HepG2 (cell line): ENCODE measurements around the gene DAPK1. TPM values are rescaled to one million over a fixed set of nuclear protein-coding genes. Genes with fewer than 3 reads are reported as not detected.

Source experiments
- ATAC-seq: fragments of 200-7000 bp; cut with Tn5 transposase; 3 replicates; pipeline ENCODE4 v1.9.1; 2020; ENCODE audit warnings: mild to moderate bottlenecking, moderate library complexity
- BruUV-seq: library from RNA; stranded (reverse); fragments of 400-500 nt; replicated peaks from 2 replicates; lab custom pipeline; 2021; lab: Mats Ljungman, UMichigan
- CTCF ChIA-PET: fragments of 300-600 bp; formaldehyde crosslinking; extraction: SDS; loops from one replicate; lab custom pipeline; 2021; ENCODE audit warnings: low total read pairs, inconsistent platforms, low intra/inter-chr PET ratio; lab: Yijun Ruan, JAX
- POLR2A ChIA-PET: fragments of 350-600 bp; sonication (Branson Sonifier 250); formaldehyde crosslinking; loops from one replicate; lab custom pipeline; 2020; ENCODE audit warnings: antibody characterized with exemption, inconsistent platforms; lab: Yijun Ruan, JAX
- DNase-seq: peaks from one replicate; pipeline ENCODE4 v3.0.0-alpha.2; 2015; ENCODE audit warnings: low spot score
- FAIRE-seq: peaks from 3 replicates; lab custom pipeline; 2011; peaks lifted over from hg19 to GRCh38; lab: Jason Lieb, UNC
- H2AFZ ChIP-seq: one replicate; pipeline ENCODE4 v1.6.1; 2011; ENCODE audit warnings: low read length, inconsistent platforms
- H3K27ac ChIP-seq: fragments of 300-600 bp; 3 replicates; pipeline ENCODE4 v1.8.0; 2011; ENCODE audit warnings: mixed run types, mild to moderate bottlenecking, mixed read lengths, low read length, inconsistent platforms; ENCODE audit not compliant: insufficient read depth; ENCODE audit errors: extremely low read length
- H3K27me3 ChIP-seq, 2 experiments: fragments of 200-600 bp in 1 of 2; 2 replicates in 1 of 2; 3 replicates in 1 of 2; pipeline versions ENCODE4 v1.6.0 to v1.8.0; 2011; ENCODE audit warnings: low read length in 2 of 2, mild to moderate bottlenecking in 2 of 2, moderate library complexity in 2 of 2, inconsistent platforms in 1 of 2; ENCODE audit not compliant: insufficient read depth in 2 of 2, control insufficient read depth in 1 of 2
- H3K36me3 ChIP-seq, 2 experiments: fragments of 200-600 bp in 1 of 2; replicated peaks in 1 of 2; 2 replicates in 1 of 2; 3 replicates in 1 of 2; pipeline versions ENCODE4 v1.5.1 to v1.8.0; 2011; ENCODE audit warnings: low read length in 2 of 2, inconsistent platforms in 1 of 2; ENCODE audit not compliant: insufficient read depth in 2 of 2, control insufficient read depth in 1 of 2
- H3K4me1 ChIP-seq: 2 replicates; pipeline ENCODE4 v1.5.1; 2012; ENCODE audit warnings: low read length, inconsistent platforms; ENCODE audit not compliant: insufficient read depth
- H3K4me2 ChIP-seq: 2 replicates; pipeline ENCODE4 v1.6.0; 2011; ENCODE audit warnings: low read depth, low read length, inconsistent platforms
- H3K4me3 ChIP-seq, 3 experiments: fragments of 200-600 bp in 1 of 3; sonication (generic), shearing (Covaris generic) in 1 of 3; replicated peaks in 1 of 3; 2 replicates each; pipeline ENCODE4 v1.5.1; 2011 to 2016; ENCODE audit warnings: low read length in 3 of 3, inconsistent platforms in 2 of 3, low read depth in 2 of 3, mild to moderate bottlenecking in 2 of 3, control low read depth in 1 of 3, mixed read lengths in 1 of 3; ENCODE audit not compliant: insufficient read depth in 1 of 3
- H3K79me2 ChIP-seq: one replicate; pipeline ENCODE4 v1.6.1; 2011; ENCODE audit warnings: low read length, inconsistent platforms; ENCODE audit not compliant: insufficient read depth
- H3K9ac ChIP-seq: 2 replicates; pipeline ENCODE4 v1.6.0; 2011; ENCODE audit warnings: mild to moderate bottlenecking, low read depth, low read length, inconsistent platforms; ENCODE audit not compliant: insufficient read depth
- H3K9me3 ChIP-seq: 2 replicates; pipeline ENCODE4 v1.5.1; 2012; ENCODE audit warnings: mild to moderate bottlenecking, low read length
- H4K20me1 ChIP-seq: 2 replicates; pipeline ENCODE4 v1.6.0; 2011; ENCODE audit warnings: inconsistent platforms, mild to moderate bottlenecking, low read length, moderate library complexity; ENCODE audit not compliant: insufficient read depth
- ARID2 ChIP-seq: sonication (generic); formaldehyde crosslinking; IDR thresholded peaks from 2 replicates; pipeline ENCODE4 v1.8.1; 2022; ENCODE audit warnings: mild to moderate bottlenecking, missing genetic modification reagents, borderline replicate concordance
- JDP2 ChIP-seq: sonication (generic); formaldehyde crosslinking; IDR thresholded peaks from 2 replicates; pipeline ENCODE4 v1.8.1; 2022; ENCODE audit warnings: missing genetic modification reagents, borderline replicate concordance
- KDM5B ChIP-seq: sonication (generic); formaldehyde crosslinking; IDR thresholded peaks from 2 replicates; pipeline ENCODE4 v1.4.0; 2020; ENCODE audit warnings: missing genetic modification reagents, mild to moderate bottlenecking, borderline replicate concordance
- NPAS2 ChIP-seq: sonication (generic); formaldehyde crosslinking; IDR thresholded peaks from 2 replicates; pipeline ENCODE4 v1.8.0; 2022; ENCODE audit warnings: mild to moderate bottlenecking, missing genetic modification reagents, borderline replicate concordance
- RAD21 ChIP-seq: fragments of 450-650 bp; formaldehyde crosslinking; IDR thresholded peaks from 2 replicates; pipeline ENCODE4 v1.5.0; 2020; ENCODE audit warnings: mild to moderate bottlenecking
- SMC3 ChIP-seq: IDR thresholded peaks from 2 replicates; pipeline ENCODE4 v1.6.1; 2011; ENCODE audit warnings: low read length, improper control_type of control experiment
- STAG1 ChIP-seq: sonication (generic); formaldehyde crosslinking; IDR thresholded peaks from 2 replicates; pipeline ENCODE4 v1.4.0; 2020; ENCODE audit warnings: missing genetic modification reagents
- WIZ ChIP-seq: sonication (generic); formaldehyde crosslinking; IDR thresholded peaks from 2 replicates; pipeline ENCODE4 v1.5.1; 2020; ENCODE audit warnings: mild to moderate bottlenecking, missing genetic modification reagents
- ZNF24 ChIP-seq: fragments of 450-650 bp; IDR thresholded peaks from 2 replicates; pipeline ENCODE4 v1.6.1; 2017; ENCODE audit warnings: antibody characterized with exemption, mild to moderate bottlenecking
- ZNF331 ChIP-seq: sonication (generic); formaldehyde crosslinking; IDR thresholded peaks from 2 replicates; pipeline ENCODE4 v1.4.0; 2020; ENCODE audit warnings: missing genetic modification reagents
- ZNF790 ChIP-seq: sonication (generic); formaldehyde crosslinking; IDR thresholded peaks from 2 replicates; pipeline ENCODE4 v1.8.0; 2022; ENCODE audit warnings: missing genetic modification reagents, mild to moderate bottlenecking, borderline replicate concordance
- ZNF878 ChIP-seq: sonication (generic); formaldehyde crosslinking; IDR thresholded peaks from 2 replicates; pipeline ENCODE4 v1.8.1; 2023; ENCODE audit warnings: mild to moderate bottlenecking, missing genetic modification reagents, moderate library complexity
- ZNF891 ChIP-seq: sonication (generic); formaldehyde crosslinking; IDR thresholded peaks from 2 replicates; pipeline ENCODE4 v1.5.0; 2020; ENCODE audit warnings: mild to moderate bottlenecking, missing genetic modification reagents
- WGBS: methylation state at CpG from one replicate; pipeline ENCODE4 v1.1.6; 2017; ENCODE audit warnings: low lambda C conversion rate; 5-methylcytosine and 5-hydroxymethylcytosine counted together
- in situ Hi-C: cut with HindIII; loops from 2 replicates; pipeline ENCODE4 v1.10.0; 2017; ENCODE audit warnings: low pct_unique_long_range_greater_than_20kb; ENCODE audit not compliant: extremely low pct_ligation_motif_present
- intact Hi-C: fragments of 100-400 bp; cut with micrococcal nuclease; formaldehyde crosslinking; loops from one replicate; pipeline ENCODE4 v1.10.0; 2022; ENCODE audit not compliant: unreplicated experiment
- polyA plus RNA-seq, 8 experiments: library from polyadenylated mRNA; depleted of rRNA in 3 of 8; stranded (reverse) in 7 of 8; unstranded in 1 of 8; fragments of >200 nt; fragmentation: Illumina TruSeq in 4 of 8; extraction: Trizol in 4 of 8; gene quantifications; 2 replicates each; pipeline versions ENCODE4 v1.2.1 to v1.2.3, GENCODE V29; 2011 to 2016; ENCODE audit warnings: low read depth in 4 of 8, missing spikeins in 1 of 8, mixed read lengths in 1 of 8; ENCODE audit not compliant: insufficient read depth in 1 of 8
- total RNA-seq, 5 experiments: library from RNA; depleted of rRNA; stranded (reverse); fragments of >200 nt; fragmentation: Illumina TruSeq; extraction: Trizol; gene quantifications; 2 replicates each; pipeline ENCODE4 v1.2.3, GENCODE V29; 2016; ENCODE audit warnings: low read depth in 1 of 5
- TF ChIP-seq, protein P1 (sequence below): sonication (generic); formaldehyde crosslinking; IDR thresholded peaks from 2 replicates; pipeline ENCODE4 v1.4.0; 2020; ENCODE audit warnings: missing genetic modification reagents
- TF ChIP-seq, protein P2 (sequence below): sonication (generic); formaldehyde crosslinking; IDR thresholded peaks from 2 replicates; pipeline ENCODE4 v1.5.0; 2020; ENCODE audit warnings: mild to moderate bottlenecking, missing genetic modification reagents, moderate library complexity

The DAPK1 gene
- total and polyA plus RNA-seq, 2 of the 13 experiments (the other 11 are each of a cell fraction or from before 2014, with no cell fraction given), result 35.7 to 35.9 TPM

DNA sequence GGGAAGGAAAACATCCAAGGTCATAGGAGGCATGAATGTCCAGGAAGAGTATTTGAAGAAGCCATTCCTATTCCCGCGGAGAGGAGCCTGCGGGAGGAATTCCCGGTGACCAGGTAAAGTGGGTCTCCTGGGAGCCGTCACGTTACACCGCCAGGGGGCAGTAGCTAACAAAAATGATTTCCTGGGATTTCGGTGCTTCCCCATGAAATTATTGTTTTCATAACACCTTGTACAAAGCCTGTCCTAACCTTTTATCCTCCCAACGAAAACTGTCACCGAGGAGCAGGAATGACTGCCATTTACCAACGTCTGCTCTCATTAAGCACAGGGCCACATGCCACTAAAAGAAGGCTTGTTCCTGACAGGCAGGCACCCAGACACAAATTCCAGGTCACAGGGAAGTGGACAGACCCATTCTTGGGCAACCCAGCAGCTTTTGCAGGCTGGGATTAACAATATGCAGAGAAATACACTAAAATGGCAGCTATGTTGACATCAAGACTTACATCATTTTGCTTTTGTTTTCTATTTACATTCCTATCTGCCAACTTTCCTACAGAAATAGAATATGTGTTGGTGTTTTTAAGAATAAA, 187.1 kb downstream of the DAPK1 start:
- ChIA-PET POLR2A (no interaction called here), CTCF (interaction anchor here (1.3 to 1.5 kb wide), 2 partner anchors 42 to 128 kb away, joined by 3 to 23 read pairs; no protein-coding TSS in a partner anchor)
- BruUV-seq, result no TSS peak
- Histone ChIP-seq H3K36me3 (peaks cover 20 to 56% of the 10 kb centered on the region in 2 experiments), H4K20me1 (0 out of 2 replicates have a peak, but pooled peaks cover 3% of the 10 kb centered on the region), H3K9me3 (no peaks in the 10 kb centered on the region), H3K4me2 (no peak overlapping the region), H3K9ac (no peak overlapping the region), H3K4me1 (no peaks in the 10 kb centered on the region), H3K27me3 (no peaks in the 10 kb centered on the region), H3K79me2 (no peaks in the 10 kb centered on the region), H2AFZ (no peak overlapping the region), H3K4me3 (no peak overlapping the region), H3K27ac (no peak overlapping the region)
- intact Hi-C loops (loop anchor here (1.0 to 10.0 kb wide), 3 partner anchors 43 to 360 kb away; partner anchors contain the start of gene CTSL), in situ Hi-C loops (no loop called here)
- 58% methylated on average over 11 of the region's 11 CpGs for WGBS
- DNase-seq (peak; percentile 19), FAIRE-seq (no peak), ATAC-seq (peak; percentile 85)
- TF ChIP-seq WIZ (CRISPR knock-in tag) (no peak), ARID2 (no peak), STAG1 (CRISPR knock-in tag) (peak; percentile 58), SMC3 (peak; percentile 77), KDM5B (no peak), ZNF878 (CRISPR knock-in tag) (no peak), ZNF24 (no peak), ZNF331 (no peak), ZNF891 (CRISPR knock-in tag) (peak; percentile 39; the same call in 1 of the 2 replicates), JDP2 (CRISPR knock-in tag) (no peak), RAD21 (0 out of 2 replicates have a peak, but pooled peaks have one; percentile 37), ZNF790 (CRISPR knock-in tag) (no peak), NPAS2 (CRISPR knock-in tag) (no peak)
- TF ChIP-seq, protein P1, sequence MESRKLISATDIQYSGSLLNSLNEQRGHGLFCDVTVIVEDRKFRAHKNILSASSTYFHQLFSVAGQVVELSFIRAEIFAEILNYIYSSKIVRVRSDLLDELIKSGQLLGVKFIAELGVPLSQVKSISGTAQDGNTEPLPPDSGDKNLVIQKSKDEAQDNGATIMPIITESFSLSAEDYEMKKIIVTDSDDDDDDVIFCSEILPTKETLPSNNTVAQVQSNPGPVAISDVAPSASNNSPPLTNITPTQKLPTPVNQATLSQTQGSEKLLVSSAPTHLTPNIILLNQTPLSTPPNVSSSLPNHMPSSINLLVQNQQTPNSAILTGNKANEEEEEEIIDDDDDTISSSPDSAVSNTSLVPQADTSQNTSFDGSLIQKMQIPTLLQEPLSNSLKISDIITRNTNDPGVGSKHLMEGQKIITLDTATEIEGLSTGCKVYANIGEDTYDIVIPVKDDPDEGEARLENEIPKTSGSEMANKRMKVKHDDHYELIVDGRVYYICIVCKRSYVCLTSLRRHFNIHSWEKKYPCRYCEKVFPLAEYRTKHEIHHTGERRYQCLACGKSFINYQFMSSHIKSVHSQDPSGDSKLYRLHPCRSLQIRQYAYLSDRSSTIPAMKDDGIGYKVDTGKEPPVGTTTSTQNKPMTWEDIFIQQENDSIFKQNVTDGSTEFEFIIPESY, result peak; percentile 70; the same call in 1 of the 2 replicates
- TF ChIP-seq, protein P2, sequence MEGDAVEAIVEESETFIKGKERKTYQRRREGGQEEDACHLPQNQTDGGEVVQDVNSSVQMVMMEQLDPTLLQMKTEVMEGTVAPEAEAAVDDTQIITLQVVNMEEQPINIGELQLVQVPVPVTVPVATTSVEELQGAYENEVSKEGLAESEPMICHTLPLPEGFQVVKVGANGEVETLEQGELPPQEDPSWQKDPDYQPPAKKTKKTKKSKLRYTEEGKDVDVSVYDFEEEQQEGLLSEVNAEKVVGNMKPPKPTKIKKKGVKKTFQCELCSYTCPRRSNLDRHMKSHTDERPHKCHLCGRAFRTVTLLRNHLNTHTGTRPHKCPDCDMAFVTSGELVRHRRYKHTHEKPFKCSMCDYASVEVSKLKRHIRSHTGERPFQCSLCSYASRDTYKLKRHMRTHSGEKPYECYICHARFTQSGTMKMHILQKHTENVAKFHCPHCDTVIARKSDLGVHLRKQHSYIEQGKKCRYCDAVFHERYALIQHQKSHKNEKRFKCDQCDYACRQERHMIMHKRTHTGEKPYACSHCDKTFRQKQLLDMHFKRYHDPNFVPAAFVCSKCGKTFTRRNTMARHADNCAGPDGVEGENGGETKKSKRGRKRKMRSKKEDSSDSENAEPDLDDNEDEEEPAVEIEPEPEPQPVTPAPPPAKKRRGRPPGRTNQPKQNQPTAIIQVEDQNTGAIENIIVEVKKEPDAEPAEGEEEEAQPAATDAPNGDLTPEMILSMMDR (CRISPR knock-in tag), result peak; percentile 74
